ENCODE results near the gene NRGN.

- TF ChIP-seq CTCF (conservative IDR thresholded peaks at IDR 0.05; ENCODE audit: low read depth, low read length), result no peak
- no peak for TF ChIP-seq EZH2 (IDR thresholded peaks at IDR 0.05; ENCODE audit: low read length, unreplicated experiment)
Observed at GRCh38 chr11:124719534-124719933, 20.2 kb upstream of the NRGN start.

Data from PC-3 (cell line).